Natural killer cell (primary cell): ENCODE measurements around the gene MYCBP2. TPM values are rescaled to one million over a fixed set of nuclear protein-coding genes. Genes with fewer than 3 reads are reported as not detected.

Source experiments
- ATAC-seq, 3 donors: fragments of 150-1000 bp in 2 of 3; fragments of 200-7000 bp in 1 of 3; cut with Tn5 transposase; 1 replicate in 1 of 3; 2 replicates in 2 of 3; pipeline ENCODE4 v1.10.0; 2021; ENCODE audit warnings: mild to moderate bottlenecking in 2 of 3, moderate library complexity in 2 of 3
- DNase-seq, 2 donors: peaks; one replicate each; pipeline versions ENCODE4 v3.0.0 to v3.0.0-alpha.2; 2013 to 2021; ENCODE audit warnings: mixed read lengths in 1 of 2
- H3K27ac ChIP-seq: one replicate; pipeline ENCODE4 v1.5.1; 2013; ENCODE audit warnings: mild to moderate bottlenecking, low read length
- H3K27me3 ChIP-seq: one replicate; pipeline ENCODE4 v1.6.1; 2013; ENCODE audit warnings: low read length; ENCODE audit not compliant: control insufficient read depth, insufficient read depth
- H3K36me3 ChIP-seq: one replicate; pipeline ENCODE4 v1.6.1; 2013; ENCODE audit warnings: low read length; ENCODE audit not compliant: control insufficient read depth, insufficient read depth
- H3K4me1 ChIP-seq: one replicate; pipeline ENCODE4 v1.6.1; 2013; ENCODE audit warnings: low read length; ENCODE audit not compliant: control insufficient read depth, insufficient read depth
- H3K4me3 ChIP-seq: one replicate; pipeline ENCODE4 v1.5.1; 2013; ENCODE audit warnings: low read length
- H3K9me3 ChIP-seq: one replicate; pipeline ENCODE4 v1.6.1; 2013; ENCODE audit warnings: low read length; ENCODE audit not compliant: control insufficient read depth, insufficient read depth
- H3K27ac Mint-ChIP-seq, 2 donors: one replicate each; pipeline ENCODE4 v1.8.0; 2022; ENCODE audit warnings: mild to moderate bottlenecking in 2 of 2, mixed read lengths in 2 of 2, moderate library complexity in 1 of 2
- H3K27me3 Mint-ChIP-seq, 2 donors: one replicate each; pipeline ENCODE4 v1.8.0; 2022; ENCODE audit warnings: low read depth in 2 of 2, mixed read lengths in 2 of 2
- H3K36me3 Mint-ChIP-seq: one replicate; pipeline ENCODE4 v1.8.0; 2022; ENCODE audit warnings: mixed read lengths
- H3K4me1 Mint-ChIP-seq, 2 donors: one replicate each; pipeline ENCODE4 v1.8.0; 2022; ENCODE audit warnings: mixed read lengths in 2 of 2
- H3K4me3 Mint-ChIP-seq: one replicate; pipeline ENCODE4 v1.8.0; 2022; ENCODE audit warnings: mild to moderate bottlenecking, moderate library complexity, mixed read lengths
- H3K9me3 Mint-ChIP-seq, 2 donors: one replicate each; pipeline ENCODE4 v1.8.0; 2022; ENCODE audit warnings: mixed read lengths in 2 of 2
- WGBS: methylation state at CpG from one replicate; pipeline ENCODE4 v1.1.7; 2013; ENCODE audit warnings: missing lambda C conversion rate; ENCODE audit not compliant: insufficient coverage; 5-methylcytosine and 5-hydroxymethylcytosine counted together
- intact Hi-C: fragments of 100-400 bp; cut with micrococcal nuclease; formaldehyde crosslinking; loops from one replicate; pipeline ENCODE4 v1.14.2; 2022
- total RNA-seq, 4 donors: library from RNA; stranded (reverse); fragments of 120-200 nt in 1 of 4; gene quantifications; one replicate each; pipeline versions ENCODE4 v1.2.3 to v1.2.4, GENCODE V29; 2013 to 2022
- TF ChIP-seq, protein P1 (sequence below): fragments of 200-600 bp; IDR thresholded peaks from one replicate; pipeline ENCODE4 v1.8.0; 2022; ENCODE audit warnings: antibody characterized with exemption

Gene MYCBP2
- total RNA-seq, 3 donors from 2014 or later (not counting 1 experiment from before 2014, with no cell fraction given), result 119 to 155 (median 147) TPM

DNA sequence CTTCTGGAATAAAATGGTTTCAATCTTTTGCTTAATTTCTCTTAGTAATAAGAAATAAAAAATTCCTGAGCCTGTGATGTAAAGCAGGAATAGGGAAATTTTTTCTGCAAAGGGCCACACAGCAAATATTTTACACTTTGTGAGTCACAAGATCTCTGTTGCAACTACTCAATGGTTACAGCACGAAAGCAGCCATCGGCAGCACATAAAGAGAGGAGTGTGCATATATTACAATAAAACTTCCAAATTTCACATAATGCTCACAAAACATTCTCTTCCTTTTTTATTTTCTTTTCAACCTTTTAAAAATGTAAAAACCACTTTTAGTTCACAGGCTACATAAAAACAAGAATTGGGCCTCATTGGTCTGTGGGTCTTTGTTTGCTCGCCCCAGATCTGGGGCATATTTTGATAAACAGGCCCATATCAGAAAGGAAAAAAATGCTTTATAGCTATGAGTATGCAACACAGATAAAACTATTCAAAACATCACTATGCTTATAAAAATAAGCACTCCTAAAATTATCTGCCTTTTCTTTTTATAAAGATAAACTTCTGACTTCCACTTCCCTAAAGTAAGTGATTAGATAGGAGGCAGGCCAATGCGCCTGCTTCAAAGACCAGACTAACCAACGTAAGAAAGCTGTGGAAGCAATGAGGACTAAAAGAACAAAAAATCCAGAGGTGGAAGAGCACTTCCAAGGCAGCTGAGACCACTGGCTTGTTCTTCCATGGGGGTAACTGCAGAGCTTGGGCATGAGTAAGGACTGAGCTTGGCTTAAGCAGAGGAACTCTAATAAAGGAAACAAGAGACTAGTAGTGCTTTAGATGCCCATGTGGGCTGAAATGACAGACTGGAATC lies 26.5 kb downstream of the MYCBP2 start:
- peaks cover 52 to 64% of the 10 kb centered on the region in 2 donors for H3K4me1 Mint-ChIP-seq
- 53% methylated on average over 4 of the region's 5 CpGs for WGBS

DNA sequence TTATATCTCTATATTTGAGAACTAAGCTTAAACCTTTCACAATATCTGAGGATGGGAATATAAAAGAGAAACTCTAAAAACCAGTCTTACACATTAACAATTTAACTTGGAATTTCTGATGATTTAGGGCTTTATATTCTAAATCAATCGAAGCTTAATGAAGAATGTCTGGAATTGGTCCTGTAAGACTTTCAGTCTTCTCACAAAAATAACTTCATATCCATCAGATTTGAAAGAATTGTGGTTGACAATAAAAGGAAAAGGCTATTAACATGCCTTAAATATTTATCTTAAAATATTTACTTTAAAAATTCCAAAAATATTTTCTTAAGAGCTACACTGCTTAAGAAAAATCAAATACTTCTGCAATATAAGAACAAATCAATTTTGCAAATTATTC lies 27.3 kb downstream of the MYCBP2 start:
- Mint-ChIP-seq H3K36me3 (no peaks in the 10 kb centered on the region), H3K4me3 (no peak overlapping the region), H3K9me3 (no peaks in the 10 kb centered on the region), H3K4me1 (peaks cover 47 to 62% of the 10 kb centered on the region in 2 donors), H3K27me3 (no peaks in the 10 kb centered on the region), H3K27ac (no peak overlapping the region)
- TF ChIP-seq, protein P1, sequence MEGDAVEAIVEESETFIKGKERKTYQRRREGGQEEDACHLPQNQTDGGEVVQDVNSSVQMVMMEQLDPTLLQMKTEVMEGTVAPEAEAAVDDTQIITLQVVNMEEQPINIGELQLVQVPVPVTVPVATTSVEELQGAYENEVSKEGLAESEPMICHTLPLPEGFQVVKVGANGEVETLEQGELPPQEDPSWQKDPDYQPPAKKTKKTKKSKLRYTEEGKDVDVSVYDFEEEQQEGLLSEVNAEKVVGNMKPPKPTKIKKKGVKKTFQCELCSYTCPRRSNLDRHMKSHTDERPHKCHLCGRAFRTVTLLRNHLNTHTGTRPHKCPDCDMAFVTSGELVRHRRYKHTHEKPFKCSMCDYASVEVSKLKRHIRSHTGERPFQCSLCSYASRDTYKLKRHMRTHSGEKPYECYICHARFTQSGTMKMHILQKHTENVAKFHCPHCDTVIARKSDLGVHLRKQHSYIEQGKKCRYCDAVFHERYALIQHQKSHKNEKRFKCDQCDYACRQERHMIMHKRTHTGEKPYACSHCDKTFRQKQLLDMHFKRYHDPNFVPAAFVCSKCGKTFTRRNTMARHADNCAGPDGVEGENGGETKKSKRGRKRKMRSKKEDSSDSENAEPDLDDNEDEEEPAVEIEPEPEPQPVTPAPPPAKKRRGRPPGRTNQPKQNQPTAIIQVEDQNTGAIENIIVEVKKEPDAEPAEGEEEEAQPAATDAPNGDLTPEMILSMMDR, result no peak
- Histone ChIP-seq H3K4me1 (peaks cover 4% of the 10 kb centered on the region), H3K4me3 (no peak overlapping the region), H3K27me3 (no peaks in the 10 kb centered on the region), H3K9me3 (no peaks in the 10 kb centered on the region), H3K36me3 (peaks cover 9% of the 10 kb centered on the region), H3K27ac (no peak overlapping the region)
- DNase-seq (no peak), ATAC-seq (no peak)
- no CpG with 5 or more reads among the region's 1 CpG for WGBS
- intact Hi-C loops, result no loop called here

More for the DNA sequence above, 26.5 kb downstream of the MYCBP2 start:
- ATAC-seq (no peak), DNase-seq (no peak)
- Histone ChIP-seq H3K4me3 (no peak overlapping the region), H3K4me1 (peaks cover 4% of the 10 kb centered on the region), H3K27ac (peak overlapping the region; percentile 9), H3K36me3 (peaks cover 4% of the 10 kb centered on the region), H3K27me3 (no peaks in the 10 kb centered on the region), H3K9me3 (no peaks in the 10 kb centered on the region)
- TF ChIP-seq, protein P1, result no peak
- H3K27me3 Mint-ChIP-seq, result no peaks in the 10 kb centered on the region
- H3K27ac Mint-ChIP-seq, result peak overlapping the region in 1 of 2 donors; percentile 32
- no peaks in the 10 kb centered on the region for H3K9me3 Mint-ChIP-seq
- intact Hi-C loops, result no loop called here
- no peak overlapping the region for H3K4me3 Mint-ChIP-seq
- H3K36me3 Mint-ChIP-seq, result no peaks in the 10 kb centered on the region

DNA sequence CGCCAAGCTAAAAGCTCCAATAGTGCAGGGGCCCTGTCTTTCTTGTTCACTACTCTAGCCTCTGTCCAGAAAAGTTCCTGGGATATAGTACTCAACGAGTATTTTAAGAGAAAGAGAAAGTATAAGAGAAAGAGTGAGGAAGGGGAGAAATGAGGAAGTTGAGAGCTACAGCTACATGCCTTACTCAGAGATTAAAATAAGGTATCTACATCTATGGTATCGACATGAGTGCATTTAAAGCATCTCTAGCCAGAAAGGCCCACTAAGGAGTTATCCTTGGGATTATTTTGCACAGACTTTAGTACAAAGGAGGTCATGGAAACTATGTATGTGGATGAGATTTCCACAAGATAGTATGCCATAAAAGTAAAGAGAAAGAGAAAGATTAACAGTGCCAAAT lies 28.5 kb downstream of the MYCBP2 start:
- intact Hi-C loops, result no loop called here
- no peaks in the 10 kb centered on the region for H3K27me3 ChIP-seq
- ATAC-seq, result peak in 2 of 3 donors; percentile 21 to 43
- no peaks in the 10 kb centered on the region for H3K36me3 Mint-ChIP-seq
- peaks cover 41 to 55% of the 10 kb centered on the region in 2 donors for H3K4me1 Mint-ChIP-seq
- no peak overlapping the region for H3K27ac ChIP-seq
- peak overlapping the region in 1 of 2 donors; percentile 73 for H3K27ac Mint-ChIP-seq
- H3K9me3 ChIP-seq, result no peaks in the 10 kb centered on the region
- no peaks in the 10 kb centered on the region for H3K27me3 Mint-ChIP-seq
- H3K4me3 Mint-ChIP-seq, result peak overlapping the region; percentile 18
- H3K4me1 ChIP-seq, result peaks cover 4% of the 10 kb centered on the region
- H3K4me3 ChIP-seq, result peak overlapping the region; percentile 2
- peaks cover 15% of the 10 kb centered on the region for H3K36me3 ChIP-seq
- DNase-seq, result no peak
- 29% methylated on average over 3 of the region's 3 CpGs for WGBS
- TF ChIP-seq, protein P1, result no peak
- H3K9me3 Mint-ChIP-seq, result no peaks in the 10 kb centered on the region
